HCEC 1CT (cell line): Measurements from ENCODE around the gene CDK8.
"Not testable (repeated sequence)": the region's sequence is repeated elsewhere in the genome, so short reads cannot be mapped to it uniquely, and the experiment has no call there.

Experiments
- DNase-seq: peaks from one replicate; pipeline ENCODE4 v3.0.0-alpha.2; 2017

CDK8 gene

GRCh38 chr13:26253787-26254582, at the start of gene CDK8:
Gene CDK8 (plus strand): TSS chr13:26254129. CDS start chr13:26254642, 513 bp downstream.
- DNase-seq: peak; percentile 87

GRCh38 chr13:26208287-26208686, 45.6 kb upstream of the CDK8 start:
- no peak for DNase-seq

GRCh38 chr13:26213345-26213744, 40.6 kb upstream of the CDK8 start:
- DNase-seq: no peak

GRCh38 chr13:26213982-26214381, 39.9 kb upstream of the CDK8 start:
- DNase-seq: no peak

GRCh38 chr13:26216042-26216441, 37.9 kb upstream of the CDK8 start:
- no peak for DNase-seq

GRCh38 chr13:26219726-26220125, 34.2 kb upstream of the CDK8 start:
- DNase-seq: peak; percentile 22

GRCh38 chr13:26220575-26220974, 33.4 kb upstream of the CDK8 start:
- DNase-seq: peak; percentile 62

GRCh38 chr13:26221399-26221720, 32.6 kb upstream of the CDK8 start:
- DNase-seq: no peak

GRCh38 chr13:26221721-26222519, 32.0 kb upstream of the CDK8 start, which contains the start of gene RNF6:
Gene RNF6 (minus strand): TSS chr13:26222314. CDS start chr13:26219649, 2,665 bp downstream.
- peak; percentile 97 for DNase-seq

- no peak for DNase-seq
These were observed 31.3 kb upstream of the CDK8 start for GRCh38 chr13:26222520-26223046.

GRCh38 chr13:26225896-26226617, 27.9 kb upstream of the CDK8 start:
- DNase-seq: no peak

- DNase-seq: no peak
These were observed 26.6 kb upstream of the CDK8 start for GRCh38 chr13:26227166-26227971.

GRCh38 chr13:26228096-26228495, 25.8 kb upstream of the CDK8 start:
- DNase-seq: no peak

- no peak for DNase-seq
These were observed 24.8 kb upstream of the CDK8 start for GRCh38 chr13:26229080-26229615.

- DNase-seq: no peak
These were observed 23.2 kb upstream of the CDK8 start for GRCh38 chr13:26230703-26231102.

- no peak for DNase-seq
These were observed 17.6 kb upstream of the CDK8 start for GRCh38 chr13:26236296-26236695.

- DNase-seq: no peak
These were observed 7.8 kb upstream of the CDK8 start for GRCh38 chr13:26246154-26246553.

GRCh38 chr13:26247011-26247410, 6.9 kb upstream of the CDK8 start:
- DNase-seq: no peak

GRCh38 chr13:26247608-26248007, 6.3 kb upstream of the CDK8 start:
- no peak for DNase-seq

- DNase-seq: no peak
These were observed 4.4 kb upstream of the CDK8 start for GRCh38 chr13:26249551-26249950.

GRCh38 chr13:26252006-26252405, 1.9 kb upstream of the CDK8 start:
- not testable (repeated sequence) for DNase-seq

GRCh38 chr13:26253262-26253786, 605 bp upstream of the CDK8 start:
- DNase-seq: no peak
